Measurements from ENCODE around the gene KIF3A.

Gene KIF3A

GRCh38 chr5:132776131-132776937 lies 39.0 kb upstream of the KIF3A start:
- TF ChIP-seq CTCF (IDR thresholded peaks at IDR 0.05; ENCODE audit: insufficient read depth, low read depth, low read length, missing control alignments), result no peak
- peak overlapping the region; percentile 72 for H3K4me3 ChIP-seq (ENCODE audit: low read length)

GRCh38 chr5:132775476-132775961 lies 38.2 kb upstream of the KIF3A start:
- DNase-seq (ENCODE audit: low read depth), result peak; percentile 14
- TF ChIP-seq CTCF (IDR thresholded peaks at IDR 0.05; ENCODE audit: insufficient read depth, low read depth, low read length, missing control alignments), result no peak
- peak overlapping the region; percentile 72 for H3K4me3 ChIP-seq (ENCODE audit: low read length)

More at GRCh38 chr5:132776131-132776937, 39.0 kb upstream of the KIF3A start:
- peak; percentile 23 for DNase-seq (ENCODE audit: low read depth)

- no peak for DNase-seq (ENCODE audit: low read depth)
- no peak for TF ChIP-seq CTCF (IDR thresholded peaks at IDR 0.05; ENCODE audit: insufficient read depth, low read depth, low read length, missing control alignments)
- no peak overlapping the region for H3K4me3 ChIP-seq (ENCODE audit: low read length)
These were observed 37.5 kb upstream of the KIF3A start for GRCh38 chr5:132774896-132775295.

GRCh38 chr5:132774406-132774805 lies 37.1 kb upstream of the KIF3A start:
- no peak for TF ChIP-seq CTCF (IDR thresholded peaks at IDR 0.05; ENCODE audit: insufficient read depth, low read depth, low read length, missing control alignments)
- no peak for DNase-seq (ENCODE audit: low read depth)
- H3K4me3 ChIP-seq (ENCODE audit: low read length), result no peak overlapping the region

GRCh38 chr5:132773601-132774355 lies 36.4 kb upstream of the KIF3A start:
- no peak for TF ChIP-seq CTCF (IDR thresholded peaks at IDR 0.05; ENCODE audit: insufficient read depth, low read depth, low read length, missing control alignments)
- DNase-seq (ENCODE audit: low read depth), result no peak
- H3K4me3 ChIP-seq (ENCODE audit: low read length), result no peak overlapping the region

- no peak for TF ChIP-seq CTCF (IDR thresholded peaks at IDR 0.05; ENCODE audit: insufficient read depth, low read depth, low read length, missing control alignments)
- DNase-seq (ENCODE audit: low read depth), result no peak
- H3K4me3 ChIP-seq (ENCODE audit: low read length), result no peak overlapping the region
These were observed 35.8 kb upstream of the KIF3A start for GRCh38 chr5:132773114-132773513.
